Adipocyte (in vitro differentiated cells): Measurements from ENCODE around the gene RFTN1.
A peak's percentile ranks its signal among the peaks of the same experiment; 100 is the strongest.

ENCODE experiments used
- DNase-seq: peaks from one replicate; pipeline ENCODE4 v3.0.0-alpha.2; 2015; ENCODE audit warnings: low read depth
- H3K27me3 ChIP-seq: replicated peaks from 2 replicates; pipeline ENCODE4 v1.7.0; 2013; ENCODE audit warnings: mild to moderate bottlenecking, low read length, moderate library complexity; ENCODE audit not compliant: control insufficient read depth, insufficient read depth
- H3K36me3 ChIP-seq: 2 replicates; pipeline ENCODE4 v1.7.0; 2013; ENCODE audit warnings: low read length, mild to moderate bottlenecking, moderate library complexity; ENCODE audit not compliant: control insufficient read depth, insufficient read depth, severe bottlenecking
- H3K4me1 ChIP-seq: 2 replicates; pipeline ENCODE4 v1.7.0; 2013; ENCODE audit warnings: mild to moderate bottlenecking, low read length, moderate library complexity; ENCODE audit not compliant: control insufficient read depth, insufficient read depth
- H3K4me3 ChIP-seq: 2 replicates; pipeline ENCODE4 v1.7.0; 2013; ENCODE audit warnings: mild to moderate bottlenecking, low read length, moderate library complexity
- H3K9ac ChIP-seq: 2 replicates; pipeline ENCODE4 v1.7.0; 2013; ENCODE audit warnings: mild to moderate bottlenecking, low read length, moderate library complexity
- H3K9me3 ChIP-seq: 2 replicates; pipeline ENCODE4 v1.7.0; 2013; ENCODE audit warnings: mild to moderate bottlenecking, low read length, moderate library complexity; ENCODE audit not compliant: control insufficient read depth

RFTN1 gene

DNA sequence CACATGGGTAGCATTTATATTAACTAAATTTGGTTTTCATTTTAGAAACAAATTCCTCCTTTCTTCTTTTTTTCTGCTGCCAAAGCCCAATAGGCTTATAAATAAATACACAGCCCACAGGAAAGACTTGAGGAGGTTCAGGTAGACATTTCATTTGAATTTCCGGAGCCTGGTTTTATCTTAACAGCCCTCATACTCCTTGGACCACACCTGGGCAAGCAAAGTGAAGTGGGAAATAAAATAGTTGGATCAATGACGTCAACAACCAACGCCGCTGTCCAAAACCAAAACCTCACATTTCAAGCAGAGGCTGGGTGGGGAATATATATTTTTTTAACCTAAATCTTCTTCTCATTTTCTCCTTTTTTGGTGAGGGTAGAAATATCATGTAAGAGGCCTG lies 53.2 kb downstream of the RFTN1 start:
- Histone ChIP-seq H3K27me3 (no peaks in the 10 kb centered on the region), H3K4me1 (peaks cover 22% of the 10 kb centered on the region), H3K9ac (no peak overlapping the region), H3K4me3 (no peak overlapping the region), H3K36me3 (no peaks in the 10 kb centered on the region), H3K9me3 (no peaks in the 10 kb centered on the region)
- DNase-seq: no peak

DNA sequence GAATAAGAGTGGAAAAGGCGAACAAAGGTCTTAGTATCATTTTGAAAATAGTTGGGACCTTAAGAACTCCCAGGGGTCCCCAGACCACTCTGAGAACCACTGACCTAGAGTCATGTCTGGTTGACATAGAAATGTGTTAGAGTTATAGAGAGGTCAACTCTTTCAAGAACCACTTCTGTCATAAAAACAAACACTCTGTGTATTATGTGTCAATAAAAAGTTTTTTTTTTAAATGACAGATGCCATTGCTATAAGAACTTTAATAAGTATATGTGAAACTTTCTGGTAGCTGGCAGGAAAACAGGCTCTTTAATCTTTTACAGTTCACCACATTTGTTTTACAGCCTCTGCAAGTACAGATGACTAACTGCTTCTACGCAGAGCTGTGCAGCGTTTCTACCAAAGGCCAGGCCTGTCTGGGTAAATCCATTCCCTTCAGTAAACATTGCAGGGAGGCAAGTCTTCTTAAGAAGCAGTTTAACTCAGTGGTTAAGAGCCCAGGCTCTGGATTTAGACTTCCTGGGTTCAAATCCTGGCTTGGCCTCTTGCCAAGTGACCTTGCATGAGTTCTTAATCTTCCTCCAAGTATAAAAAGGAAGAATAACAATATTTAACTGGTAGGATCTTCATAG lies 56.6 kb downstream of the RFTN1 start:
- Histone ChIP-seq H3K4me3 (no peak overlapping the region), H3K27me3 (no peaks in the 10 kb centered on the region), H3K36me3 (no peaks in the 10 kb centered on the region), H3K4me1 (peaks cover 15% of the 10 kb centered on the region), H3K9me3 (no peaks in the 10 kb centered on the region), H3K9ac (no peak overlapping the region)
- peak; percentile 39 for DNase-seq

DNA sequence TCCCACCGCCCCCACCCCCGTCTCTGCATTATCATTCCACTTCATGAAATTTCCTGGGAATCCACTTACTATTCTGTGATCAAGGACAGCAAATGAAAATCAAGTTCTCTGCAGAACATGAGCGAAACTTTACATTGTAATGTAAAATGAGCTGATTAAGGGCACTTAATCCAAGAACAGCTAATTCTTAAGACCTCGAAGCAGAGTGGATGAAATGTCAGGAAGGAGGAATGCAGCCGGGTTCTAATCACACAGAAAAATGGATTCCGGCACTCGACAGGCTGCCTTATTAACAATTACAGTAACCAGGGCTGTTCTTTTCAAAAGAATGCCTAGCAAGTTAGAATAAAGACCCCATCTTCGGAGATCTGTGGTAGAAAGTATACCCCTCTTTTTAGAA lies 57.5 kb downstream of the RFTN1 start:
- Histone ChIP-seq H3K9ac (no peak overlapping the region), H3K4me3 (no peak overlapping the region), H3K27me3 (no peaks in the 10 kb centered on the region), H3K36me3 (peaks cover 6% of the 10 kb centered on the region), H3K4me1 (peaks cover 15% of the 10 kb centered on the region), H3K9me3 (no peaks in the 10 kb centered on the region)
- DNase-seq: no peak

DNA sequence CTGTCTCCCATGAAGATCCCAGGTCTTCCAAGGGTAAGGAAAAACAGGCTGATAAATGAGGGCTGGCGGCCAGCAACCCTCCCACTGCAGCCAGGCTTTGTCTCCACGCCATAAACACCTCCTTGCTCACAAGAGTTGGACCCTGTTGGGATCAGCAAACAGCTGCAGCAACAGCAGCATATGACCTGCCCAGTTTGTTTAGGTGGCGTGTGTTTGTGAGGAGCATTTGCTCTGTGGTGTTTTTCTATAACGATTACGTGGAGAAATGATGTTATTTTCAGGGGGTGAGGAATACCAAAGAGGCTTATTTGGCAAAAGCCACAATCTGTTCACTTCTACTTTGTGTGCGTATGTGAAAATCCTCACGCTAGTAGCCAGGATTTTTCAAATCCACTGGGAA lies 58.5 kb downstream of the RFTN1 start:
- H3K9ac ChIP-seq: no peak overlapping the region
- H3K4me1 ChIP-seq: peaks cover 15% of the 10 kb centered on the region
- no peaks in the 10 kb centered on the region for H3K9me3 ChIP-seq
- peaks cover 6% of the 10 kb centered on the region for H3K36me3 ChIP-seq
- H3K27me3 ChIP-seq: no peaks in the 10 kb centered on the region
- H3K4me3 ChIP-seq: no peak overlapping the region
- DNase-seq: no peak

DNA sequence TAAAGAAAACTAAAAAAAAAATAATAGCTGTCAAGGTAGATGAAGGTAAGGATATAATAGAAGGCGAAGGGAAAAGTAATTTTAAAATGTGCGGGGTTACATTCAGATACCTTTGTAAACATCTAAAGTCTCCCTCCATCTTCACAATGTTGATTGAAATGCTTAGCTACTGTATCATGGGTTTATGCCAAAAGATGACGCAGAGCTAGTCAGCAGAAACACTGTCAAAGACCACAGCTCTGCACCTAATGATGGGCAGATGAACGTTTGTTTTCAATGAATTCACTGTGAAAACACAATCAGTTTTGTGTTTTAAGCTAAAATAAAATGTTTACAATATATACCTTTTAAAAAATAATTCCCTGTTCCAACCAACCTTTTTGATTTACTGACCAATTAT lies 61.2 kb downstream of the RFTN1 start:
- no peaks in the 10 kb centered on the region for H3K27me3 ChIP-seq
- H3K9me3 ChIP-seq: no peaks in the 10 kb centered on the region
- peaks cover 38% of the 10 kb centered on the region for H3K4me1 ChIP-seq
- DNase-seq: no peak
- no peak overlapping the region for H3K4me3 ChIP-seq
- no peak overlapping the region for H3K9ac ChIP-seq
- peaks cover 6% of the 10 kb centered on the region for H3K36me3 ChIP-seq

DNA sequence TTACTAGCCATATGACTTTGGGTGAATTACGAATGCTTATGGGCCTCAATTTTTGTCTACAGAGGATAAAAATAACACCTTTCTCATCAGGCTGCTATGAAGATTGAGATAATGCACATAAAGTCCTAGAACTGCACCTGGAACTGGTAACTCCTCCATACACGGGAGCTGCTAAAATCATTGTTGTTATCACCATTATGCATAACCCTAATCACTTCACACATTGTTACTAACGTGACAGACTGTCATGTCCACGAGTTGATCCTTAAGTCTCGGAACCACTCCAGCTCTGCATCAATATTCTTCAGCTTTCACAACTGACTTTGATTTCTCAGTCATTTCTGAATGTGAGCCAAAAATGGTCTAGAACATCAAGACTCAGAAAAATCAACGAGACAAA lies 64.1 kb downstream of the RFTN1 start:
- Histone ChIP-seq H3K4me3 (peak overlapping the region; percentile 6), H3K9me3 (no peaks in the 10 kb centered on the region), H3K27me3 (no peaks in the 10 kb centered on the region), H3K36me3 (peaks cover 6% of the 10 kb centered on the region), H3K9ac (peak overlapping the region; percentile 6), H3K4me1 (peaks cover 22% of the 10 kb centered on the region)
- DNase-seq: no peak

DNA sequence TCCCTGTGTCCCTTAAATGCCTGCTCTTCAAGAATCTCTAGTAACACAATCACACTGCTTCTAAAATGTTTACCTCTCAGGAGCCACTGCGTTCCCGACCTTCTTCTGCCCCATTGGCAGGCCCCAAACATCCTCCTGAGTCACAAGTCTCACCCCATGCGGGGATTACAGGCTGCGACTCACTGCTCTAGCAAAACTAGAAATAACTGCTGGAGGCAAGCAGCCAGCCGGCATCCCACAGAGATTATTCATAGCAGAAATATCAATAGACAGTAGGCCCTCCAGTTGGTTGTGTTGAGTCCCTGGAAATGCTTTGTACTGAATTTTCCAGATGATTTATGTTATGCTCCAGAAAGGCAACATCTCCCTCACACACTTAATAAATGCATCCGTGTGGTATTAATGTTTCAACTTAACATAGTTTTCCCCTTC lies 64.8 kb downstream of the RFTN1 start:
- Histone ChIP-seq H3K4me1 (peaks cover 22% of the 10 kb centered on the region), H3K27me3 (no peaks in the 10 kb centered on the region), H3K36me3 (peaks cover 6% of the 10 kb centered on the region), H3K4me3 (peak overlapping the region; percentile 52), H3K9ac (peak overlapping the region; percentile 43), H3K9me3 (no peaks in the 10 kb centered on the region)
- DNase-seq: peak; percentile 95

DNA sequence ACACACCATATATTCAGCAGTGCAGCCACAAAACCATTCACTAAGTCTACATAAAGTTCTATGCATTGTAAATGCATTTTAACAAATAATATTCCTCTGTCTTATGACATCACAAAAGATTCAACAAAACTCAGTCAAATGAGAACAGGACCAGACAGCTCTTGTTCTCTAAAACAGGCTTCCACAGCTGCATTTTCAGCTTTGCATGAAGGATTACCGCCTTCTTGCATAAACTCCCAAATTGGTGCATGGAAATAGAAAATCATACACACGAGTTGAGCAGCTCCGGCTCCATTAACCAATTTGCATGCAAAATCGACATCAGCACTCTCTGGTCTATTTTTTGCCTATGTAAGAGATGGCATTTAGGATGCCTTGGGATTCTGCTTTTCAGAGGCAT lies 66.4 kb downstream of the RFTN1 start:
- Histone ChIP-seq H3K9me3 (no peaks in the 10 kb centered on the region), H3K4me3 (no peak overlapping the region), H3K27me3 (no peaks in the 10 kb centered on the region), H3K9ac (no peak overlapping the region), H3K4me1 (peaks cover 24% of the 10 kb centered on the region), H3K36me3 (peaks cover 6% of the 10 kb centered on the region)
- no peak for DNase-seq

DNA sequence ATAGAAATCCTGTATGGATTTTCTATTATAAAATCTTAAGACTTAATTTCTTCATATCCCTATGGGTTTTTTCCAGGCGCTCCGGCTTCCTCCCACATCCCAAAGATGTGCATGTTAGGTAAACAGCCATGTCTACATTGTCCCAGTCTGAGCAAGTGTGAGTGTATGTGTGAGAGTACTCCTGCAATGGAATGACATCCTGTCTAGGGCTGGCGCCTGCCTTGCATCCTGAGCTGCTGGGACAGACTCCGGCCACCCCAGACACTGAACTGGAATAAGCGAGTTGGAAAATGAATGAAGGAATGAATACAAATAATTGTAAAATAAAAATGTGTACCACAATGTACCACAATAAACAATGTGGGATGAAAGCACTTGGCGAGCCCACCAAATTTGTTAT lies 69.2 kb downstream of the RFTN1 start:
- no peak for DNase-seq
- Histone ChIP-seq H3K9me3 (no peaks in the 10 kb centered on the region), H3K9ac (no peak overlapping the region), H3K4me3 (no peak overlapping the region), H3K36me3 (no peaks in the 10 kb centered on the region), H3K4me1 (peaks cover 44% of the 10 kb centered on the region), H3K27me3 (no peaks in the 10 kb centered on the region)

DNA sequence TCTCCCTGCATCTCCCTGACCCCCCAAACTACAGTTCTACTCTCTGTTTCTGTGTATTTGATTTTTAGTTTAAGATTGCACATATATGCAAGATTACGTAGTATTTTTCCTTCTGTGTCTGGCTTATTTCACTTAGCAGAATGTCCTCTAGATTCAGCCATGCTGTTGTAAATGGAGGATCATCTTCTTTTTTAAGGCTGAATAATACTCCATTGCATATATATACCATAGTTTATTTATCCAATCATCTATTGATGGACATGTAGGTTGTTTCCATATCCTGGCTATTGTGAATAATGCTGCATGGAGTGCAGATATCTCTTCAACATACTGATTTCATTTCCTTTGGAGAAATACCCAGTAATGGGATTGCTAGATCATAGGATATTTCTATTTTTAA lies 70.8 kb downstream of the RFTN1 start:
- Histone ChIP-seq H3K4me1 (peaks cover 43% of the 10 kb centered on the region), H3K27me3 (no peaks in the 10 kb centered on the region), H3K9ac (no peak overlapping the region), H3K4me3 (no peak overlapping the region), H3K36me3 (no peaks in the 10 kb centered on the region), H3K9me3 (no peaks in the 10 kb centered on the region)
- no peak for DNase-seq

DNA sequence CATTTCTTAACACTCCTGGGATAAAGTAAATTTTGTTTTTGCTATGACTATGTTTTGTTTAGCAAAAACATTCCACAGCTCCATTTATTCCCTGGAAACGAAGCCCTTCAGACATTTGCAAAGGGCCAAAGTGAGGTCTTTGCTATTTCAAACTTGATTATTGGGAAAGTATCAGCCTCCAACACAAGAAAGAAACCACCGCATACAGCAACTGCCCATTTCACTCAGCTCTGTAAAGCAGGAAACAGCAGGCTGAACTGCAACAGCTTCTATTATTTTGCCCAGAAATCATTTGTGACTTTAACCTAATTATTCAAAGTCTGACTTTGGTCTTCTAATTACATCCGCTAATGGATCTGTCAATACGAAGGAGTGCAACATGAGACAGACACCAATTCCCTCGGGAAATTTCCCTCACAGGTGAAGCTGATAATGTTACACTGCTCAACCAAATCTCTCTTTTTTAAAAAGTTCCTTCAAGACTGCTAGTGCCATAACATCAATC lies 72.1 kb downstream of the RFTN1 start:
- H3K9ac ChIP-seq: peak overlapping the region; percentile 67
- H3K27me3 ChIP-seq: no peaks in the 10 kb centered on the region
- DNase-seq: peak; percentile 88
- peaks cover 54% of the 10 kb centered on the region for H3K4me1 ChIP-seq
- H3K9me3 ChIP-seq: no peaks in the 10 kb centered on the region
- H3K4me3 ChIP-seq: peak overlapping the region; percentile 66
- no peaks in the 10 kb centered on the region for H3K36me3 ChIP-seq
